HG03469 (cell line): ENCODE results near the gene KAZN.

Experiments used
- ATAC-seq: cut with Tn5 transposase; IDR thresholded peaks from one replicate; pipeline ENCODE4 v1.9.1; 2021; ENCODE audit warnings: mild to moderate bottlenecking, moderate library complexity, moderate number of reproducible peaks; ENCODE audit not compliant: unreplicated experiment

The KAZN gene

DNA sequence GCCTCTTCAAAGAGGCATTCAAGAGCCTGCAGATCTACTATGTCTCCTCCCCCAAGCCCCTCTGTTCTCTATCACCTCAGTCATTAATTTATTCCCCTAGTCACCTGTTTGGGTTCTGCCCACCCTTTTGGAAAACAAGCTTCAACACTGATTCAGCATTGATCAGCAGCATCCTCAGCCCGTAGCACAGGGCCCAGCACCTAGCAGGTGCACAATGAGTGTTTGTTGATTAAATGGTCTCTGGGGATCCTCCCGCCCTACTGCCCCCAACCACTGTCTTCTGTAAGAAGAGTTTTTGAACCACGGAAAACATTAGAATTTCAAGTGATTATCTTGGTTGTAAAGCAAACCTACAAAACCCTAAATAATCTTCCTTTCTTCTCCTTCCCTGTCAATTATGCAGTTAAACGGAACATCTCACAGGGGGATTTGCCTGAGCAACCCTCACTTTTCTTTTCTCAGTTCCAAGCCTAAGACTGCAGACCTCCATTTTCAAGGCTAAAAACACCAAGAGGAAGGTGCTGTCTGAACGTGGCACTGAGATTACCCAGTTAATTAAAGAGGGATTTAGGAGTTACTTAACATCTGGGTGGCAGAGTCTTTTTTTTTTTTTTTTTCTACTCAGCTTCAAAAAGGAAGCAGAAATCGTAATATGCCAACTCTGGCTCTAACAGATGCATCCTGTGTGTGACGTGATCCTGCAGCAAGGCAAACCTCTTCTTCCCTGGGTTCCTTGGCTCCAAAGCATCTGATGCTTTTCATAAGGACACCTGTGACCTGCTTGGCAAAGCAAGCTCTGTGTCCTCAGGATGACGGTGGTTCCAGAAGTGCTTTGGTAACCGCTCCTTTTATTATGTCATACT lies 163.0 kb downstream of the KAZN start:
- no peak for ATAC-seq

DNA sequence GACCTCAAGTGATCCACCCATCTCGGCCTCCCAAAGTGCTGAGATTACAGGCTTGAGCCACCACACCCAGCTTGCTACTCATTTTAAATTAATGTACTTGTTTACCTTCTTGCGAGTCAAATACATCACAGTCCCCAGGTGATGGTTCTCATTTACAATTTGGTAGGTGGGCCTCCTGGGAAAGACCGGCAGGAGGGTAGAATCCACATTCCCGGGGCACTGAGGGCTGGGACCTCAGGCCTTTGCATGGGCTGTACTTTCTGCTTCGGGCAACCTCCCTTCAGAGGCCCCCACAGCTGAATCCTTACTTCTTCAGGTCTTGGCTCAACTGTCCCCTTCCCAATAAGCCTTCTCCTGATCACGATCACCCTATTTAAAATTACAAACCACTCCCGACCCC lies 165.5 kb downstream of the KAZN start:
- ATAC-seq, result no peak

DNA sequence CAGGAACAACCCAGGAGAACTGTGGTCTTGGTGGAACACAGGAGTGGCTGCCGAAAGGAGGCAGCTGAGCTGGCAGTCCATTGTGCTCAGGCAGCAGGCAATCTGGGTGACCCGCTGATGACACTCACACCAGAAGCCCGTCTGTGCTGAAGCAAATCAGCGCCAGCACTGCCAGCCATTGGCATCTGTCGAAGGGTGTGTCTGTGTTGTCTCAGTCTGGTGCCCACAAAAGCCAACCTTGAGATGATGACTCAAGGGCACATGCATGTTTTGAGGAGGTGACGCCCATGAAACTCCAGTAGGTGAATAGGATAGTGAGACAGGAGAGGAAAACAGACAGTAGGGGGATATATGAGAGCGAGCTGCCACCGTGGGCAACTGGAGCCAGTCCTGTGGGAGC lies 167.3 kb downstream of the KAZN start:
- ATAC-seq, result no peak

DNA sequence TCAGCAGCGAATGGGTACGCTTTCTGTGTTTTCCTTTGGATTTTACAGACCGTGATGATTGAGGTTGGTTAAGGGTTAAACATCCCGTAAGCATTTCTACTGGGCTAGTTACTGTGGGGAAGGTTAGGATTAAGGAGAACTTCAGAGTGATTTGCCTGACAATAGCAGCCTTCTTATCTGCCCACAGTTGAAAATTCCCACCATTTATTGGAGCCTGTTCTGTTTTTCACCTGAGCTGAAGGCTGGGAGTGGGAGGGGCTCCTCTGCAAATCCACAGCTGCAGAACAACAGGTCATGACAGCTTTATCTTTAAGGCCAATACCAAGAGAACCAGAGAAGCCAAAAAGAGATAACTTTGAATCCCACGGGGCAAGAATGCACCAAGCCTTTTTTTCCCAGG lies 168.6 kb downstream of the KAZN start:
- no peak for ATAC-seq

DNA sequence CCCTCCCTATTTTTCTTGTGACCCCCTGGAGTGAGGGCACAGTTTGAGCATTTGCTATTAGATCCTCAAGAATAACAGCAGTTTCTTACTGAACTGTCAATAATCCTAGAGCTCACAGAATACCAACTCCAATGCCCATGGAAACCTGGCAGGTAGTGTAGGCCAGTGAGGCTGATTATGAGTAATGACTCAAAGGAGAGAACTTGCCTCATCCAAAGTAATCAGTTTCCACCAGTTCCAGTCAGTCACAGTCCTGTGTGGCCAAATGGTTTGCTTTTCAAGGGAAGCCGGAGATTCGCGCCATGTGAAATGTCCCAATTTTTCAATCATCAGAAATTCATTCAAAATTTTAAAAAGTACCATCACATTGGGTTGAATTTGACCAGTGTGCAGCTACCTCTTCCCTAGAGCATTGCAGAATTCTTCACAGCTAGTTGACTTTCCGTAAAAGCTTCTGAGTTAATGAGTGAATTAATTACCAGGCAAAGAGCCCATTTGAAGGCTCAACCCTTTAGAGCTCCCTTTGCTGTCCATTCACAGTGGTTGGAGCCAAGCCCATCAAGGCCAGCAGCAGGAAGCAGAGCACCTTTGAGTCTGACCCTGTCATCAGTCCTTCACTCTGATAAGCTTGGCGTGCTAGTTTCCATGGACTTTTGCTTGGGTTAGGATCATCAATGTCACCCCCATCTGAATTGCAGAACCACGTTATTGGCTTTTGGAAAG lies 170.3 kb downstream of the KAZN start:
- ATAC-seq, result no peak

DNA sequence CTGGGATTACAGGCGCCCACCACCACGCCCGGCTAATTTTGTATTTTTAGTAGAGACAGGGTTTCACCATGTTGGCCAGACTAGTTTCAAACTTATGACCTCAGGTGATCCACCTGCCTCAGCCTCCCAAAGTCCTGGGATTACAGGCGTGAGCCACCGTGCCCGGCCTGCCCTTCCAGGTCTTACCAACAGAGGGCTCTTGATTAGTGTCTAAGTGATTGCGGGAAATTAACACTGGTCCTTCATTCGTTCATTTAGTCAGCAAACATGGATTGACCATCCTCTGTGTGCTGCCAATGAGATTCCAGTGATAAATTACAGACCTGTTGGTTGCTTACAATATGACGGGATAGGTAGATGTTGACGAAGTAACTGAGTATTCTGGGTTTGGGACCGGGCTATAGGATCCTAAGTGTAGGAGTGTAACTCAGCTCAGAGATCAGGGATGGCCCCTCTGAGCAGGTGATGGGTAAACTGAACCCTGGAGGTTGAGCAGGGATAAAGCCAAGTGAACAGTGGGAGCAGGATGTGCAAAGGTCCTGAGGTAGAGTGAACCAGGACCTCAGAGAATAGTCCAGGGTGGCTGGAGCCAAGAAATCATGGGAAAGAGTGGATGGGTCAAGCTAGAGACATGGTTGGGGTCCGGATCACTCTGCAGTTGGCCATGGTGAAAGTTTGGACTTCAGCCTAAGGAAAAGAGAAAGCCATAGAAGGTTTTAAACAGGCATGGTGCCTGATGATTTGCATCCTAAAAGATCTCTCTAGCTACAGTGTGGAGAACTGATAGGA lies 171.2 kb downstream of the KAZN start:
- no peak for ATAC-seq

DNA sequence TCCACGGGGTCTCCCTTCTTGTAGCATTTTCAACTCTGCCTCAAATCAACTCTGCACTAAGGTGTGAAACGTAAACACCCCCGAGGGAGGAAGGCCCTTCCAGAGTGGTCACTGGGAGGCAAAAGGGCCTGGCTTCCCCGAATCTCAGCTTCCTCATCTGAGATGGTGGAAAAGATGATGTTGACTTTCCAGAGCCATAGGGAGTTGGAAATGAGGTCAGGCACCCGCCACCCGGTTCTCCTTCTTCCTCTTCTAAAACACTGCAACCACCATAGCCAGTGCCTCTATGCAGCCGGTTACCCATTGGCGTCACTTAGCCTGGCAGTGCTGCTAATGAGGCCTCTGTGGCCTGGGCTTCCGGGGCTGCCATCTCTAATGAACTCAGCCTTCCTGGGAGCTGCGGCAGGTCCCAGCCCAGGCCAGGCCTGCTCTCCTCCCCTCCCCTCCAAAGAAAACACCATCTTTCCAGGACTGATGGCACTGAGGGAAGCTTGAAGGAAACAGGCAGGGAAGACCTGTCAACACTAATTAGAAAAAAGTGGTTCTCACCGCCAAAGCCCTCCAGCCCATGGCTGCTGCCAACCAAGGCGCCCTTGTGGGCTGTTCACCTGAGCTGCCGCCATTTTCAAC lies 175.0 kb downstream of the KAZN start:
- no peak for ATAC-seq

DNA sequence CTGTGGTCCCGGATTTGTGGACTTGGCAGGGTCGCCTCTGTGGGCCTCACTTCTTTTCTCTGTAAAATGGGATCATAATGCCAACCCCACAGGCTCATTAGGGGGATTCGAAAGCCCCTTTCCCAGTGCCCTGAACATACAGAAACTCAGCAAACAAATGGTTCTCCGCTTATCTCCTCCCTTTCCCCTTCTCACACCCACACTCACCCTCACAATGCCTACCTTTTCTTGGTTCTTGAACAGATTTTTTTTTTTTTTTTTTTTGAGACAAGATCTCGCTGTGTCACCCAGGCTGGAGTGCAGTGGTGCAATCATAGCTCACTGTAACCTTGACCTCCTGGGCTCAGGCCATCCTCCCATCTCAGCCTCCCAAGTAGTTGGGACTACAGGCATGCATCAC lies 175.7 kb downstream of the KAZN start:
- no peak for ATAC-seq

DNA sequence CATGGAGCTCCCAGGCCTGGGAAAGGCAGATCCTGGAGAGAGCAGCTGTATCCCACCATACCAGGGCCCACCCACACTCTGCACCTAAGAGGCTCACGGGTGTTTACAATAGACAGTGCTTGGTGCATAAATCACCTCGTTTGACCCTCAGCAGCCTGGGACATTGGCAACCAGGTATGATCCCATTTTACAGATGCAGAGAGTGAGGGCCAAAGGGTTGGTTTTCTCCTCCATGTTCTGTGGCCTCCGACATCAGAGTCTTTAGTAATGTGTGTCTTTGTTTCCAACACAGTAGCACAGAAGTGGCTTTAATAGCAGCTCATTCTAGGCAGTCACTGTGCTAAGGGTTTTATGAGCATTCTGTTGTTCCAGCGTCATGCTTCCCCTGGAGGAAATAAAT lies 176.5 kb downstream of the KAZN start:
- no peak for ATAC-seq

DNA sequence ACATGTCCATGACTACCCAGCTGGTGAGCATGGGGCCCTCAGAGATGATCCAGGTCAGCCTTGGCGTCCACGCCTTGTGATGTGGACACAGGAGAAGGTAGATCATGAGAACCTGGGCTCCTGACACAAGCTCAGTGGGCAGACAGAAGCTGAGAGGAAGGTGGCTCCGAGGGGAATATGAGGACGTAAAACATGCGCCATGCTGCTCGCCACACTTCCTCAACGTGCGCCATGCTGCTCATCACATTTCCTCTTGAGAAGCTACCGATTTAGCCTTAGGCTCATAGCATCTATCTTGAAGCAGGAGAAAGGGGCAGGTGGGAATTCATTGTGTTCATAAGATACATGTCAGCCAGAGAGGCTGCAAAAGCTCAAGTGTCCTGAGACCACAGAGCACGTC lies 176.9 kb downstream of the KAZN start:
- ATAC-seq, result no peak

DNA sequence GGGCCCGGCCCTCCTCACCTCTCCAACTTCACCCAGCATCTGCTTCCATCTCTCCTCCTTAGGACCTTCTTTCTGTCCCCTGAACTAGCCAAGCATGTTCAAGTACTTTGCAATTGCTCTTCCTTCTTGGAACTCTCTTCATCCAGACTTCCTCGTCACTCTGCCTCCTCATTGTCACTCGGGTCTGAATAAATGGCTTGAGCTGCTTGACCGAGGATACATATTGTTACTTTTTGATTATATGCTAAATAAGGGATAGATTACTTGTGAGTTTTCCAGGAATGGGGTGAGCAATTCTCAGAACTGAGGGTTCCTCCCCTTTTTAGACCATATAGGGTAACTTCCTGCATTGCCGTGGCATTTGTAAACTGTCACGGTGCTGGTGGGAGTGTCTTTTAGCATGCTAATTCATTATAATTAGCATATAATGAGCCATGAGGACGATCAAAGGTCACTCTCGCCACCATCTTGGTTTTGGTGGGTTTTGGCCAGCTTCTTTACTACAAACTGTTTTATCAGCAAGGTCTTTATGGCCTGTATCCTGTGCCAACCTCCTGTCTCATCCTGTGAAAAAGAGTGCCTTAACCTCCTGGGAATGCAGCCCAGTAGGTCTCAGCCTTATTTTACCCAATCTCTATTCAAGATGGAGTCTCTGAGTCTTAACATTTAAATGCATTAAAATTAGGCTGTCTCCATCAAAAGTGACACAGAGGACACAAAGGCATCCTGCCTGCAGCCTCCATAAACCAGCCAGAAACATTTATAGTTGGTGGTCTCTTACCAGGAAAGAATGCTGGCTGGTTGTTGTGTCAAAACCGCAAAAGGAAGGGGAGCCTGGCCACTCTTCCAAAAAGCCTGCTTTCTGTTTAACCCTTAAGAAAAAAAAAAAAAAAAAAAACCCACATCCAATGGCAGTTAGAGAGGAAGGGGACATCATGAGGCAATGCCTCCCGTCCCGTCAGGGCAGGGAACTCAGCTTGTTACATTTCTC lies 179.3 kb downstream of the KAZN start:
- no peak for ATAC-seq

DNA sequence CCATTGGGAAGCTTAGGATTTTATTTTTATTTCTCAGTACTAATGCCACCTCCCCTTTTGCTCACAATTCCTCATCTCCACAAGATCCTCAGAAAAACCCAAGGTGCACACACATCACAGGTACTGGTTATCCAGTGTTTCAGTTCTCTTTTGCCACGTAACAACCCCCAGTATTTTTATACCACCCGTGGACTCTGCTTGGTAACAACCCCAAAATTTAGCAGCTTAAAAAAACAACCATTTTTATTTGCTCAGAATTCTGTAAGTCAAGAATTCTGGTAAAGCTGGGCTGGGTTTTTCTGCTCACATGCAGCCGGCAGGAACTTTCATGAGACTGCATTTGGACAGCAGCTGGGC lies 180.0 kb downstream of the KAZN start:
- ATAC-seq, result no peak

DNA sequence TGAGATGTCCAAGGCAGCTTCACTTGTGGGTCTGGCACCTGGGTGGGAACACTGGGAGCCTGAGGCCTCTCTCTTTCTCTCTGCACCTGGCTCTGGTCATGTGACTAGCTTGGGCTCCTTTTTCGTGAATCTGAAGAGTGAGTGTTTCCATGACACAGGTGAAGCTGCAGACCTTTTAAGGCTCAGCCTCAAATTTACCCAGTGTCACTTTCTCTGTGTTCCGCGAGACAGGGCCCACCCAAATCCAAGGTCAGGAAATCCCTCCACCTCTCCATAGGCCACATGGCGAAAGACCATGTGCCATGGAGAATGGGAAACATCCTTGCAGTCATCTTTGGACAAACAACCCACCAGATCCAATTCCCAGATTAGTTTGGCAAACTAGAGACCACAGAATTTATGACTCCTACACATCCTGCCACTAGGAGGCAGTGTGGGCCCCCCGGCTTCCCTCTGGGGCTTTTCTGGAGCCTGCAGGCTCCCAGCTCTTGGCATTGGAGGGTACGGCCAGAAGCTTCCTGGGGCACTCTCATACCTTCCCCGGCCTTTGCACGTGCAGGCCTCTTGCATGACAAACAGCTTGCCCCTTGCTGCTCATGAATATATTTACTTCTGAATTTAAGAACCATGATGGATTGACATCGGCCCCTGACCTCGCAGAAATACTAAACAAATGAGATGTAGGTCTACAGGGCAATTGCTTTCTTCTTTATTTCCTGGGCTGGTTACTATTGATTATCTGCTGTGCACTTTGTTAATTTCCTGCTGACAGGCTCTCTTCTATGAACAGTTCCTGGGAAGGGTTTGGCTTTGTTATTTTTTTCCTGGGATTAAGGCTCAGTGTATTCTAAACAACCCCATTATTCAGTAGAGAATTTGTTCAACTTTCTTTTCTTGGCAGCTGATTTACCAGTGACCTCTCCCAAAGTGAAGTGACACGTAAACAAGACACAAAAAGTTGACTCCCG lies 180.7 kb downstream of the KAZN start:
- ATAC-seq, result no peak

DNA sequence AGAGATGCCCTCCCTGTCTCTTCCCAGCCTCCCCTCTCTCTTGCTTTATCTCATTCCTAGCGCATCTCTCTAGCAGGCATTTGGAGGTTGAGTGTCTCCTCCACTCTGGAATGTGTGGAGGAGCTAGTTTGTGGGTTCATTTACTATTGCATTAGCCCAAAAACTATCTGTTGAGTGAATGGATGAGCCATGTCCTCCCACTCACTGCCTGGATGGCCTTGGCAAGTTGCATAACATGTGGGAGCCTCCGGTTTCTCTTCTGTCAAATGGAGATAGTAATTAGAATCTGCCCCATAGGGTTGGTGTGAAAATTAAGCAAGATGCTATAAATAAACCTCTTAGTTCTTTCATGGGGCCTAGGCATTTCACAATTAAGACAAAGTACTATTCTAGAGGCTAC lies 181.8 kb downstream of the KAZN start:
- no peak for ATAC-seq

DNA sequence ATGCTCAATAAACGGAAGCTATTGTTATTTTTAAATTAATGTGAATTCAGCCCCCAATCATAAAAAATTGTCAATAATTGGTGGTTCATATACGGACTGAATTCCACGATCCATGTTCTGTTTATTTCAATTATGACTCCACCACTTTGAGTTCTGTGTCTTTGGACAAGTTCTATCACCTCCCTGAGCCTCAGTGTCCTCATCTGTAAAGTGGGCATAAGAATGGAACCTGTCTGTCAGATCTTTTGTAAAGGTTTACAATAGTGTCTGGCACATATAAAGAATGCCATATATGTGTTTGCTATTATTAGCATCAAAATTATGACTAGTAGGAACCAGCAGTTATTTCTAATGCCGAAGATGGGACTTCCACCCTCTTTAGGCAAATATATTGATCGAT lies 183.3 kb downstream of the KAZN start:
- no peak for ATAC-seq

DNA sequence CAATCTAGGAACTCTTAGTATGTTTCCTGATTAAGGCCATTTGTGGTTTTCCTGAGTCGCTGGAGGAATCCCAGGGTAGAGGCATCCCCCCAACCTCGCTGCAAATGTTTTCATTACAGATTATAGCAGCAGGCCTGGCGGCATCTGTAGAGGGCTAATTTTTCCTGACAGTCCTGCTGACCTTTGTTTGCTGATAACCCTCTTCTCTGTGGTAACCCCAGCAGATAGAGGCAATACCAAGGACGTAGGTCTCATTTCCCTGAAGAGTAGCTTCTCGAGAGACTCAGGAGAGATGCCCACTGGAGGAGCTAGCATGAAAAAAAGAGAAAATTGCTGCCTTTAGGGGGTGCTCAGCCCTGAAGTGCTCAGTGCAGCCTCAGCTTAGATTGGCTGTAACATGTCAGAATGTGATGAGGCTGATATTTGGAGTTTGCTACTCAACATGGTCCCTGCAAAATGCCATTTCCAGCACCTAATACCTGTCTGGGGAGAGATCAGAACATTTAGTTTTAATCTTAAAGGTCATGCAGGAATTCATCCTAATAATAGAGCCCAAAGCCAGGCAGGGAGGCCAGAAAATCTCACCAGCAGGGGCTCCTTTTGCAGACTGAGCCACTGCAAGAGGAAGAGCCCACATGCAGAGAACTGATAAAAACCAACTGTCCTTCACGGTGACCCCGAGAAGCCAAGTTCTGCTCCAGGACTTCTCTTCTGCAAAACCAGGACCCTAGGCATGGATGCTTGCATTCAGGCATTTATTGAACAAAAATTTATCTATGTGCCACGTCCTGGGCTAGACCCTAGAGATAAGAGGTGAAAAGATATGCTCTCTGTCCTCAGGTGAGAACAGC lies 184.5 kb downstream of the KAZN start:
- no peak for ATAC-seq

DNA sequence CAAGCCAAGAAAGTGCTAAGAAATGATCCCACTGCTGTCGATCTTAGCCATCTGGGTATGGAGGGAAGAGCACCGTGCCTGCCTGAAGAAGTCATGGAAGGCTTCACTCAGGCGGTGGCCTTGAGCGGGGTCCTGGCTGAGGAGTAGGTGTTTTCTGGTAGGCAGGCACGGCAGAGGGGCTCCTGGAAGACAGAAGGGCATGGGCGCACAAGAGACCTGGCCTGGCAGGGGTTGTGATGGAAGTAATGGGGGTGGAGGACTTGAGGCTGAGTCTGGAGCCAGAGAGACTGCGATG lies 185.1 kb downstream of the KAZN start:
- ATAC-seq, result no peak
